Effector CD4-positive, alpha-beta T cell (primary cell): ENCODE measurements around the gene RALGAPA2.

Experiments used
- DNase-seq: peaks from one replicate; pipeline ENCODE4 v3.0.0-alpha.2; 2020

RALGAPA2 gene

DNA sequence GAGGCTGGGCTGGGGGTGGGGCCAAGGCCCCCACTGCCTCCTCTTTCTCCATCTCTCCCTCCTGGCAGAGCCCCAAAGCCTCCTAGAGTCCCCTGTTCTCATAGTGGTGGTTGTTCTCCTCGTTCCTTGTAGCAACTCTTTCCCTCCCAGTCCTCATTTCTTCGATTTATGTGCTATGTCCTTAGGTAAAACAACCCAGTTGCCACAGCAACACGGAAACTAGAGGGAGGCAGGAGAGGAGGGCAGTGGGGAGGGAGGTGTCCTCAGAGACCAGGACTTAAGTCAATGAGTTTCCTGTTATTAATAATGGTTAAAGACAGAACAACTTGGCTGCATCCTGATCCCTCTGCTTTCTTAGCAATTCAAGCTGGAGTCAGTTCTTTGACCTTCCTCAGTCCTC lies 183.6 kb downstream of the RALGAPA2 start:
- no peak for DNase-seq

DNA sequence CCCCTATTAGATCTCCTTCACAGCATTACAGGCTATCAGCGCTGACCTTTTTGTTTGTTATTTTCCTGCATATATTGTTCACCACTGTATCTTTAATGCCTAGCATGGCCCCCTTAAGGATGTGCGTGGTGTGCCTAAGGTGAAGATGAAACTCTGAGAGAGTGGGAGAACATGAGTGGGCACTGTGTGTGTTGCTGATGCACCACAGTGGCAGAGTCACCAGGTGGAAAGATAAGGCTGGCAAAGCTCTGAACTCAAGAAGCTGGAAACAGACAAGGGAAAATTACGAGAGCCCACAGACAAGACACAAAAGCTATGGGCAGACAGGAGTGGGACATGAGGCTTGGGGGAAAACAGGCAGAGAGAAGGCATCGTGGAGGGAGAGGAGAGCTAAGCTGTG lies 184.8 kb downstream of the RALGAPA2 start:
- DNase-seq: no peak

DNA sequence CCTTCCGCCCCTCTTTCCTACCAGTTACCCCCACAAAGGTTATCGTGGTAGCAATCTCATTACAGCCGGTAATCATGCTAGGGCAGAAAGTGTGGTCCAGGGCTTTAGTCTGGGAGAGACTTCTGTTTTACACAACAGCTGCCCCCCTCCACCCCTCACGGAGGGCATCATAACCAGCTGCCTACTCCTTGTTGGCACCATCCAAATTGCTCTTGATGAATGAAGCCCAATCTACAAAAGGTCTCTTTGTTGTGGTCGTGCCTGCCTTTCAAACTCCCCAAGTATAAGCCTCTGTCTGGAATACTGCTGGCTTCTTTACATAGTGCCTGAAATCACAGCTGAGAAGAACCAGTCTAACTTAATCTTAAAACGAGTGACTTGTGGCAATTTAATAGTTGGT lies 186.7 kb downstream of the RALGAPA2 start:
- no peak for DNase-seq

DNA sequence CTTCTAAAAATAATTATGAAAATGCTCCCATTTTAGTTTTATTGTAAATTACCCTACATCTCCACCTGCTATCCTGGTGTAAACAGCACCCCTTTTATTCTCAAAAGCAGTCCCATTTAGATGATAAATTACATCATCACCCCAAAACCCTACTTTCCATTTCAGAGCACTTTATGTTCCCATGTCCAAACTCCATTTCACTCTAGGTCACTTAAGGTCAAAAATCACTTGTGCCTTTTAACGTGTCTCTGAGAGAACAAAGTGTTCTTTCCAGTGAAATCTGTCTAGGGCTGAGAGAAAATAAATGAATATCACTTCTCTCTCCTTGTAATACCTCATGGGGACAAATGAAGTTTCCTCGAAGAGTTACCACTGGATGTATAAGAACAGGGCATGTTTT lies 187.2 kb downstream of the RALGAPA2 start:
- no peak for DNase-seq

DNA sequence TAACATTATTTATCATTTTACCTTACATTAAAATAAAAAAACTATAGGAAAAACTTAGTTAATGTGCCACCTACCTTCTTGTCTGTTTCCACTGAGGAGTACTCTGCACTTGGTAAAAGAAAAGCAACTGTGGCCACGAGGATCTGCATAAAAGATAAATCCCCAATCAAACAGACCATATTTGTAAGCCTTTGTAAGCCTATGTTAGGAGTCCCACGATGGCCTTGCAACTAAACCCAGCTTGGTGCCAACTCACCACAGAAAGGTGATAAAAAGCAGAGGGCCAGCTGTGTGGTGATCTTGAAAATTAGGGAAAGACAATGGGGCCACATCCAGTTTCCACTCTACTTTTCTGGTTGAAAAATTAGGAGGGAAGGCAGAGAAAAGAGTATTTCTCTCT lies 187.7 kb downstream of the RALGAPA2 start:
- no peak for DNase-seq

DNA sequence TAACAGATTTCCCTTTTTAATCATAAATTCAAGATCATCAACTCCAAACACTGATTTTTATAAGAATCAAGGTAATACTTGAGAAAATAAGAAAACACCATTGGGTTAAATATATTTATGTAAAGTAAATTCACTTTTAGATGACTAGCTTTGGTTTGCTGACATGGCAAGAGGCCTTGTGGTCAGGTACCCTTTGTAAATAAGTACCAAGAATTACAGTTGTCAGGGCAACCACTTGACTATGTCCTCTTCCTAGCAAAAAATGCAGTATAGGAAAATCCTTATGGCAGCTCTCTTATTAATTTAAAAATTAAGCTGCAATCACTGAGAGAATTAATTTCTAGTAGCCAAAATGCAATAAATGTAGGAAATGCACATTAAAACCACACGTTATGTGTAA lies 190.7 kb downstream of the RALGAPA2 start:
- no peak for DNase-seq

DNA sequence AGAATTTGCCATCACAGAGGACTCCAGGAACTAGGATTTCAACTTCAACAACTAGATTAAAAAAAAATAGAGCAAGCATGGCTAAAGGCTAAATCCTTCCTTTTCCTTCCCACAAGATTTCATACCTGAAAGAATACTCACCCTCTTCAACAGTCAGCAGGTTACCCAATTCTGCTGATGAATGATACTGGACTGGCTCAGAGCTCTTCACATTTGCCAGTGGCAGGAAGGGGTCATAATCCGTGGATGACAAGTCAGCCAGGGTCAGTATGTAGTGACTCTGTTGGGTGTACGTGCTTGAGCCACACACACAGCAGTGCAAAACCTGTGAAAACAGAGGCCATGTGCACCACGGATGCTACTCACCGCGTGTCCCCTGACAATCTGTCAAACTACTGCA lies 191.7 kb downstream of the RALGAPA2 start:
- no peak for DNase-seq

DNA sequence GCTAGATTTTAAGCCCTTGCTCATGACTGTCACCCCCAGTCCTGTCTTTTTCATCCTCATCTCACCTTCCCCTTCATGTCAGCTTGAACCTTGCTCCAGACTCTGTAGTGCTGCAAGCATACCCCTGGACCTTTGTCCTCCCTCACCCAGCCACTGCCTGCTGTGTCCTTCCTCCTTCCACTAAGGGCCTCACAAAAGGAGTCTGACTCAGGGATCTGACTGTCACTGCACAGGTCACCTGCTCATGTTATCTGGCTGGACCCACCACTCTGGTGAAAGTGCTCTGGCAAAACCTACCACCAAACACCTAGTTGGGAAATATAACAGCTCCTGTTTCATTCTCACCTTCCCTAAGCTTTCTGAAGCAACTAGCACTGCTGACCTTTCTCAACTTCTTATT lies 193.2 kb downstream of the RALGAPA2 start:
- no peak for DNase-seq

DNA sequence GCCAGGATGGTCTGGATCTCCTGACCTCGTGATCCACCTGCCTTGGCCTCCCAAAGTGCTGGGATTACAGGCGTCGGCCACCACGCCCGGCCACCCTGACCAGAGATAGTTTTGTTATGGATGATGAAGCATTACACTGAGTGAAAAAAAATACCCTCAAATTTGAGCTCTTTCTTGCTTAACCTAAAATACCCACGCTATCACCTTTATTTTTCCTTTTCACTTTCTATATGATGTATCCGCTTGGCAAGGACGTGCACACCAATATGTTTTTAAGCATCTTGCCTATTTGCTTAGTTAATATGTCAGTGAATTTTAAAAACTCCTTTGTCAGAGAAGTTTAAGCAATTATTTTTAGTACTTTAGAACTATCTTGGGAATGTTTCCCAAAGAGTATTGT lies 194.2 kb downstream of the RALGAPA2 start:
- no peak for DNase-seq

DNA sequence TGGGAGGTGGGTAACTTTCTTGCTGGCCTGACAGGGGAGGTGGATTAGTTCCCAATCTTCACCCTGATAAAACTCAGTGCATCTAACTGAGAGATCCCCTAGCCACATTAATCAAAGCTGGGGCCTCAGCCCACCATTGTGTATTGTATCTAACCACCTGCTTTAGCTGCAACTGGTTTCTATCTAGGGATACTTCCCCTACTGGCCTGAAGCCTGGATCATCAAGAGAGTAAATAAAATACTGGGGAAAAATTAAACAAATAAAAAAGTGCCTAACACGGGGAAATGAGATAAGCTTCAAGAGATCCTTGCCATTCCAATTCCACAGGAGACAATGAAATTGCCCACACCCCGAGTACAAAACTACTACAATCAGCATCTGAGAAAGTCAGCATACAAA lies 195.1 kb downstream of the RALGAPA2 start:
- no peak for DNase-seq

DNA sequence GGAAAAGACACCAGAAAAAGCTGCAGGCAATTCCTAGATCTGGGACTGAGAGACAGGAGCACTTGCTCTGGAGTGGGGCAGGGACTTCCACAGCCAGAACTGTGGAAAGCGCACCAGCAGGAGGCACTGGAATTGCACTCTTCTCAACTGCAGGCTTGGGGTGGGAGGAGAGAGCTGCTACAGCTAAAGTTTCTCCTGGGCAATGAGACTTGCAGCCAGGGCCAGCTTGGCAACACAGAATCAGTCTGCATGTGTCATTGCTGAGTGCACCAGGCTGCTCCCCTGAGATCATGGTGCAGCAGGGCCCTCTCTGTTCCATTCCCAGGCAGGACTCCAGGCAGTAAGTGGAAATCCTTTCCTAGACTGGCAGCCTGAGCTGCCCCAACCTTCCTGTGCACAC lies 198.7 kb downstream of the RALGAPA2 start:
- no peak for DNase-seq

DNA sequence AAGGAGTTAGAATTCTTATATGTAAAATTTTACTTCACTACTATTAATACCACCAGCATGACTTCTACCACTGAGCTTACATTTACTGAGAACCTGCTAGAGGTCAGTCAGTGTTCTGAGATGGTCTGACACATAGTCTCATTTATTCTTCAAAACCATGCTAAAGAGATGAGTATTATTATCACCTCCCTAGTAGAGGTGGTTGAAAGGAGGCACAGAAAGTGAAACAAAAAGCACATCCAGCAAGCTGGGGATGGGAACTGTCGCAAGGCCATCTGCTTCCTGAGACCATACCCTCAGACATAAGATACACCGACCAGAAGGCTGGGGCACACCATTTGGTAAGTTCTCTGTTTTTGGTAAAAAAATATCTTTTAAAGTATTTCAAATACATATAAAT lies 206.9 kb downstream of the RALGAPA2 start:
- no peak for DNase-seq

DNA sequence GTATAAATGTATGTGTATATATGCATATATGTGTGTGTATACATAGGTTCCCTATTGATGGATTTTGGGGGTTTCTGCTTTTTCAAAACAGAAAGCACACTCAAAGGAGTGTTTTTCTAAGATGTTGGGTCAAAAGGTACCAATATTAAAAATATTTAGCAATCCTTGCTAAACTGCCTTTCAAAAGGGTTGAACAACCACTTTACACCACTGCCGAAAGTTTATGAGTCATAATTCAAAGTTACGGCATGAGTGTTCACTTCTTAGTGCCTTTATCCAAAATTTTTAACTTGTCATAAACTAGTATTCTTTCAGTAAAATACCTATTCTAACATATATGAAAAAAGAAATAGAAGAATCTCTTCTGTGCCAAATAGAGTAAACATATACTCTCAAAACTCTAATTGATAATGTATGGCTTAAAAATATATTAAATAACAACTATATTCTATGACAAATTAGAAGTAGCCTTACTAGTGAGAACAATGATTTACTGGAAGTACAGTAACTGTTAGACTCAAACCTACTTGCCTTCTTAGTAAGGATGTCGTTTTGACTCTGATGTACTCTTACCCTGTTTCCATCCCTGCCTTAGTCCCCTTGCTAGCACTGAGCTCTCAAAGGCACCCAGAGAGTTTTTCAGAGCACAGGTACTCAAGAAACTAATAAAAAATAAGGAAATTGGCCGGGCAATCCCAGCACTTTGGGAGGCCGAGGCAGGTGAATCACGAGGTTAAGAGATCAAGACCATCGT lies 208.5 kb downstream of the RALGAPA2 start:
- no peak for DNase-seq

DNA sequence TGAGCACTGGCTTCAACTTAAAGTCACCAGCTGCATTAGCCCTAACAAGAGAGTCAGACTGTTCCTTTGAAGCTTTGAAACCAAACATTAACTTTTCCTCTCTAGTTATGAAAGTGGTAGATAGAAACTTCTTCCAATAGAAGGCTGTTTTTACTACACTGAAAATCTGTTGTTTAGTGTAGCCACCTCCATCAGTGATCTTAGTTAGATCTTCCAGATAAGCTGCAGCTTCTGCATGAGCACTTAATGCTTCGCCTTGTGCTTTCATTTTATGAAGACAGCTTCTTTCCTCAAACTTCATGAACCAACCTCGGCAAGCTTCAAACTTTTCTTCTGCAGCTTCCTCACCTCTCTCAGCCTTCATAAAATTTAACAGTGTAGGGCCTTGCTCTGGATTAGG lies 211.3 kb downstream of the RALGAPA2 start:
- DNase-seq: no peak

DNA sequence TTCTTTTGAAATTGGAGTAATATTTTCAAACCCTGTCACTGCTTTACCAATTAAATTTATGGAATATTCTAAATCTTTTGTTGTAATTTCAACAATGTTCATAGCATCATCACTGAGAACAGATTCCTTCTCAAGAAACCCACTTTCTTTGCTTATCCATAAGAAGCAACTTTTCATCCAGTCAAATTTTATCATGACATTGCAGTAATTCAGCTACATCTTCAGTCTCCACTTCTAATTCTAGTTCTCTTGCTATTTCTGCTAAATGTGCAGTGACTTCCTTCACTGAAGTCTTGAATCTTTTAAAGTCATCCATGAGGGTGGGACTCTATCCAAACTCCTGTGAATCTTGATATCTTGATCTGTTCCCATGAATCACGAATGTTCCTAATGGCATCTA lies 212.1 kb downstream of the RALGAPA2 start:
- no peak for DNase-seq

DNA sequence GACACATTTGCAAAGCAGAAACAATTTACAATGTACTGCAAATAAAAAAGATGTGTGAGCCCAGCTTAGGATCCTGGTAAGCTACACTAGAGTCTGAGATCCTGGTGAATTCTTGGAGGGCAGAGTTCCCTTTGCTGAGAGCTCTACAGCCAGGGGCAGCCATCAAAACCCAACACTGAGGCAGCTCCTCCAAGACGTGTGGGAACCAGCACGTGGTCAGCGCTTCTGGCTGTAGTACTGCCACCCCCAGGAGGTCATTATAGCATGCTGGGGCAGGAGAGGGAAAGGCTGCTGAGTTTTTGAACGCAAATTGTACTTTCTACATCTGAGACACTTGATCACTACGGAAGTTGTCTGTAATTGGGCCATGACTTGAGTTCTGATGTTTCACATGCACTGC lies 213.0 kb downstream of the RALGAPA2 start:
- DNase-seq: no peak

DNA sequence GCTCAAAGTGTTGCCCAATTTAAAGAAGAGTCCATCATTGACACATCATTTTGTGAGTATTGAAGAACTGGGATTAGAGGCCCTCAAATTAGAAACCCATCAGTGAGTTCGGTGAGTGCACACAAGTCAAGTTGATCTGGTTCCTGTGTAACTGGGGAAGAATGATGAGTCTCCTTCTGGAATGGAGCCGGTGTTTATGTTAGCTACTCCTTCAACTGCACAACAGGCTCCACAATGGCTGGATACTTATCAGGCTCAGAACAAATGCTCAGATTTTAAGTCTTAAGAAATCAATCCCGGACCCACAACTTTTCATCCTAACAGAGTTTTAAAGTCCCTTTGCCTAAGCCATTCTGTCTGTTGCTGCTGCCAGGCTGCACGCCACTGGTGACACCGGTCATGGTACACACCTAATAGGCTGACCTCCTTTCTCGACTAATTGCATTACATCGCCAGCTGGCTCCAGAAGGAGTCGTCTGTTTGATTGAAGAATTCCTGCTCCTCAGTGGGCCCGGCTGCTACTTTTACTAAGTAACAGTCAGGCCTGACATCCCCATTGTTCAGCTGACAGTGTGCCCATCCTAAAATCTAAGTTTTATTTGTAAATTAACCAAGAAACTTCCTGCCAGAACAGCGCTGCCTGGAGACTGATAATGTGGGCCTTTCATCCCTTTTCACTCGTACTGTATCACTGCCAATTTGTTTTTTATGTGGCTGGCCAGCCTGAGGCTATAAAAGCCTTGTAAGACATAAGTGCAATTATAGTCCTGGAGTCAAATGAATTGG lies 214.2 kb downstream of the RALGAPA2 start:
- no peak for DNase-seq

DNA sequence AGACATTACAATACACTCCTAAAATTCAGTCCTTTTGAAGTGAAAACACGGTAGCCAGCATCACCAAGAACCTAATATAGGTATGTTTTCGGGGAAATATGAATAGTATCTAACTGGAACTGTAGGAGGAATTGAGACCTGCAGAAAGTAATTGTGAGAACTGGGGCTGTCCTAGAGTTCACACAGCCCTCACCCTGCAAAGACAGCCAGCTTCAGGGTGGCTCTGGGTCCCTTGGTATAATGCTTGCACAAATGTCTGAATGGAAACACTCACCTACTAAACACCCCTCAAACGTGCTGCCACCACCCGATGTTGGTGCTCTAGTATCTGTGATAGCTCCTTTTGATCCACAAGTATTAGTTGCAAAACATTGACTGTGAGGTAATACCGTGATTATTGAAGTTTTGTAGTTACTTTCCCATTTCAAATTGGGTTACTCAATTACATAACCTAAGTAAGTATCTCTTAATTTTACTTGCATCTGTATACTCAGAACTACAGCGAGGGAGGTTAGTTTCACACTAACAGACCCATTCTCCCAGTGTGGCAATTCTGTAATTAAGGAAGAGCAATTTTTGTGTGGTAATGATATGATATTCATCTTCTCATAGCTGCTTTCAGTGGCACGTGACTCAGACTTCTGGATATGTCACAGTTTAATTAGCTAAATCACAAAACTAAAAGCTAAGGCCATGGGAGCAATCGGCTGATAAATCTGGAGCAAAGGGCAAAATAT lies 215.0 kb downstream of the RALGAPA2 start:
- DNase-seq: no peak

DNA sequence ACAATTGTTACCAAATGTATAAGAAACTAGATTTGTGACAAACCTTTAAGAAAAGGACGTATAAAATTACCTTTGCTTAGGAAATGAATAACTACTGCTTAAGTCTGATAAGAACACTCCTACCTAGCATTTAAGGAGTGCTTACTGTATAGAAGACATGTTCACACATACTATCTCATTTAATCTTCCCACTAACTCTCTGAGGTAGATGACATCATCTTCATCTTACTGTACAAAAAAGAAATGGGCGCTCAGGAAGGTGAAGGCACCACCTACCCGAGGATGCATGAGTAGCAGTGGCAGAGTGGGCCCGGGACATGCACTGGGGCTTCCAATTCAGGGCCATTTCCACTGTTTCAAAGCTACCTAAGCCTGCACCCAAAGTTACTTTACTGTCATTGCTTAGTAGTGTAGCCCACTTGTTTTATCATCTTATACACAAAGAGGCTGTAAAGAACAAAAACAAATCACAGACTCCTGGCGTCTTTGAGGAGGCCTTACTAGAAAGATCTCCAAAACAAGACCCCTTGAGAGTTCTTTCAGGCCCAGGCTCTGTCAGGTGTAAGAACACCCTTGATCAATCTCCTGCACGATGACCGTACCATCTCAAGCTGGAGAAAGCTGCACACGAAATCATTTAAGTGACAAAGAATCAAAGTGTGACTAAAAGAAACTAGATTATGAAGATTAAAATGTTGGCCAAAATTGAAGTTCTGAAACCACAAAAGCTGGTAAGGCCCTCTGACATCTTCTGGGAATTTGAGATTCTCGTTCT lies 216.5 kb downstream of the RALGAPA2 start:
- DNase-seq: no peak

DNA sequence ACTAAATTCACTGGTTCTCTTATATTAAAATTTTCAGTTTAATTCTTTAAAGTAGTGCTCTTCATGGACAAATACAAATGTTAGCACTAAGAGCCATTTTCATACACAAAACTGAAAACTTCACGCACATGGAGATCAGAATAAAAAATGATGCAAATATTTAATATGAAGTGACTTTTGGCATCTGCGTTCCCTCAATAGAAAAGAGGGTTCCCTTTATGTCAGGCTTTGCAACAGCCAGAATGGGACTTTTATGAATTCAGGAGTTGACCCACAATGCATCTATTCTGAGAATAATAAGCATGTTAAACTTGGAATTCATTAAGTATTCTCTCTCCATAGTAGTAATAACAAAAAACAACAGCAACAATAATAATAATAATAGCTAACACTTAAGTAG lies 218.7 kb downstream of the RALGAPA2 start:
- no peak for DNase-seq

DNA sequence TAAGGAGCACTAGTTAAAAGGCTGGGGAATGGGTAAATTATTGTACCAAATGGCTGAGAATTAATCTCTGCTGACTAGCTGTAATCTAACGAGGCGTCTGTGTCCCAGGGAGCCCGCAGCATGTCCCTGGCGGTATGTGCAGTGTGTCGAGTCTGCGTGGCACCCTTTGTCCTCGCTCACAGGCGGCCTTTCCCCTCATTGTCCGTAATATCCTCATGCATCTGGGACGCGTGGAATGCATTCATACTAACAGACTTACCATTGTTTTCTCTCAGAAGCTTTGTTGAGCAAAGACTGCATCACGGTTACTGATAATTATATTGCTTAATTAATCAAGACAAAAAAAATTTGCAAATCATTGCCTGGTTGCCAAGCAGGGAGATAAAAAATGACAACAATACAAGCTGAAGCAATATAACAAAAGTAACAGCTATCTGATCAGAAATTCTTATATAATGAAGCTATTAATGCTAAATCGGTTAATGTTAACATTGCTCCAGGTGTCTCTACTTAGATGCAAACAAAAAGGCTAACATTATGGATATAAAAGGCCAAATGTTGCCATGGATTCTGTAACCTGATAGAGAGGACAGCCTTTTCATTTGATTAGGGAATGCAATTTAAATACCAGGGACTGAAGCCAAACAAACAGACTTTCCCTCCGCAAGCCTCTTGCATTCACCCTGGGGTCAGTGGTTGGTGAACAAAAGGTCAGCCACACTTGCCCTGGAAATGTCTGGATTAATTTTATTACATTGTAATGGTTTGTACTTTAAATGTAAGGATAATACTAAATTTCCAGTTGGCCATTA lies 219.7 kb downstream of the RALGAPA2 start:
- DNase-seq: no peak

DNA sequence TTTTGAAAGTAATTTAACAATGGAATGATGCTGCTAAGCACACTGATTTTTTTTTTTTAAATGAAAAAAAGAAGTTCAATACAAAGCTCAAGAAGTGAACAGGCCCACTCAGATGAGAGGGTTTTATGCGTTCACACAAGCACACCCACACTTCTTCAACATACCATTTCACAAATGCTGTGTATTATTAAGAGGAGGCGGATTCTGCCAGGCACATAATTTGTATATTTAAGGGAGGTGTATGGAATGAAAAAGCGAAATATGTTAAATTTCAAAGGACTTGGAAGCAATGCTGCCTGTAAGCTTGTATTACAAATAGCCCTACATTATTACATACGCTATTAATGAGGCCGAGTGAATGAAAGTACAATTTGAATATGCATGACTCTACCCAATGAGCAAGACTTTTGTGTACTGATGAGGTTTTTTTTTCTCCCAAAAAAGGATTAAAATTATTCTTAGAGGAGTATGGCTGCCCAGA lies 220.6 kb downstream of the RALGAPA2 start:
- no peak for DNase-seq
